Spleen (tissue), 11 donors: ENCODE results near the gene SMIM26. TPM values are rescaled to one million over a fixed set of nuclear protein-coding genes. Genes with fewer than 3 reads are reported as not detected.

ENCODE experiments used
- DNase-seq: peaks from one replicate; pipeline ENCODE4 v3.0.0-alpha.2; 2020
- H3K27ac ChIP-seq, 8 donors: fragments of 200-600 bp; sonication (generic) in 7 of 8; 1 replicate in 4 of 8; 2 replicates in 4 of 8; pipeline versions ENCODE4 v1.5.0 to v1.8.0; 2016 to 2021; ENCODE audit warnings: inconsistent platforms in 4 of 8, mild to moderate bottlenecking in 4 of 8, moderate library complexity in 1 of 8
- H3K27me3 ChIP-seq, 7 donors: fragments of 200-600 bp; sonication (generic) in 6 of 7; replicated peaks in 1 of 7; 1 replicate in 4 of 7; 2 replicates in 3 of 7; pipeline versions ENCODE4 v1.5.0 to v1.8.0; 2016 to 2021; ENCODE audit warnings: inconsistent platforms in 3 of 7, mild to moderate bottlenecking in 1 of 7
- H3K36me3 ChIP-seq, 6 donors: fragments of 200-600 bp; sonication (generic) in 5 of 6; 1 replicate in 4 of 6; 2 replicates in 2 of 6; pipeline versions ENCODE4 v1.5.0 to v1.8.0; 2016 to 2021; ENCODE audit warnings: inconsistent platforms in 2 of 6
- H3K4me1 ChIP-seq, 6 donors: fragments of 200-600 bp; sonication (generic) in 5 of 6; 1 replicate in 3 of 6; 2 replicates in 3 of 6; pipeline versions ENCODE4 v1.5.0 to v1.8.0; 2016 to 2021; ENCODE audit warnings: inconsistent platforms in 3 of 6
- H3K4me3 ChIP-seq, 8 donors: fragments of 200-600 bp; sonication (generic) in 7 of 8; 1 replicate in 4 of 8; 2 replicates in 4 of 8; pipeline versions ENCODE4 v1.5.0 to v1.8.0; 2016 to 2021; ENCODE audit warnings: inconsistent platforms in 4 of 8, mild to moderate bottlenecking in 4 of 8, moderate library complexity in 2 of 8
- H3K9me3 ChIP-seq, 8 donors: fragments of 200-600 bp; sonication (generic) in 7 of 8; 1 replicate in 4 of 8; 2 replicates in 4 of 8; pipeline versions ENCODE4 v1.5.0 to v1.8.0; 2016 to 2021; ENCODE audit warnings: inconsistent platforms in 4 of 8
- POLR2A ChIP-seq, 3 donors: fragments of 450-650 bp; IDR thresholded peaks; one replicate each; pipeline ENCODE4 v1.5.1; 2017; ENCODE audit warnings: antibody characterized with exemption in 3 of 3, mild to moderate bottlenecking in 1 of 3
- POLR2AphosphoS5 ChIP-seq, 3 donors: sonication (generic); formaldehyde crosslinking; IDR thresholded peaks; one replicate each; pipeline ENCODE4 v1.5.1; 2017; ENCODE audit warnings: antibody characterized with exemption in 3 of 3
- WGBS, 5 donors: extraction: QIAGEN DNeasy Blood & Tissue Kit in 3 of 5; methylation state at CpG; one replicate each; pipeline versions ENCODE4 v1.1.5 to v1.1.7; 2013 to 2018; 5-methylcytosine and 5-hydroxymethylcytosine counted together
- intact Hi-C: fragments of 100-400 bp; cut with DNase I; formaldehyde crosslinking; loops from one replicate; pipeline ENCODE4 v1.15.0; 2023; ENCODE audit warnings: low total_unique reads
- polyA plus RNA-seq, 3 donors: library from polyadenylated mRNA; stranded (reverse); fragments of 200-250 nt; gene quantifications; one replicate each; pipeline ENCODE4 v1.2.1, GENCODE V29; 2013
- total RNA-seq, 7 donors: library from RNA; depleted of rRNA in 3 of 7; stranded (reverse); fragments of >200 nt in 3 of 7; fragmentation: NEBNext Ultra II Directional in 4 of 7; extraction: Animal tissue kit (Norgen Biotek cat#: 25700) in 4 of 7; gene quantifications; one replicate each; pipeline versions ENCODE4 v1.1.0 to v1.2.1, GENCODE V29; 2016 to 2021
- TF ChIP-seq, protein P1 (sequence below), 11 experiments: fragments of 200-600 bp in 7 of 11; fragments of 450-650 bp in 4 of 11; sonication (generic) in 4 of 11; IDR thresholded peaks in 8 of 11; conservative IDR thresholded peaks in 3 of 11; 1 replicate in 7 of 11; 2 replicates in 4 of 11; pipeline versions ENCODE4 v1.4.0 to v1.8.0; 2016 to 2021; ENCODE audit warnings: antibody characterized with exemption in 11 of 11, inconsistent platforms in 4 of 11, mild to moderate bottlenecking in 1 of 11
- donor health status: healthy with polysubstance abuse.
- donor health status: DM: no; HTN: no; CAD: no; lungs with moderate emphysema.
- donor health status: DM: no; HTN: no; CAD: no.
- donor health status: Bipolar disorder and iron deficiency.
- donor health status: healthy.
- donor health status: DM: no; HTN: no; CAD: no.
- donor health status: DM: yes; HTN: yes; CAD: no.

SMIM26 gene
- total and polyA plus RNA-seq, 10 donors = 36.5 to 127 (median 97.1) TPM

DNA sequence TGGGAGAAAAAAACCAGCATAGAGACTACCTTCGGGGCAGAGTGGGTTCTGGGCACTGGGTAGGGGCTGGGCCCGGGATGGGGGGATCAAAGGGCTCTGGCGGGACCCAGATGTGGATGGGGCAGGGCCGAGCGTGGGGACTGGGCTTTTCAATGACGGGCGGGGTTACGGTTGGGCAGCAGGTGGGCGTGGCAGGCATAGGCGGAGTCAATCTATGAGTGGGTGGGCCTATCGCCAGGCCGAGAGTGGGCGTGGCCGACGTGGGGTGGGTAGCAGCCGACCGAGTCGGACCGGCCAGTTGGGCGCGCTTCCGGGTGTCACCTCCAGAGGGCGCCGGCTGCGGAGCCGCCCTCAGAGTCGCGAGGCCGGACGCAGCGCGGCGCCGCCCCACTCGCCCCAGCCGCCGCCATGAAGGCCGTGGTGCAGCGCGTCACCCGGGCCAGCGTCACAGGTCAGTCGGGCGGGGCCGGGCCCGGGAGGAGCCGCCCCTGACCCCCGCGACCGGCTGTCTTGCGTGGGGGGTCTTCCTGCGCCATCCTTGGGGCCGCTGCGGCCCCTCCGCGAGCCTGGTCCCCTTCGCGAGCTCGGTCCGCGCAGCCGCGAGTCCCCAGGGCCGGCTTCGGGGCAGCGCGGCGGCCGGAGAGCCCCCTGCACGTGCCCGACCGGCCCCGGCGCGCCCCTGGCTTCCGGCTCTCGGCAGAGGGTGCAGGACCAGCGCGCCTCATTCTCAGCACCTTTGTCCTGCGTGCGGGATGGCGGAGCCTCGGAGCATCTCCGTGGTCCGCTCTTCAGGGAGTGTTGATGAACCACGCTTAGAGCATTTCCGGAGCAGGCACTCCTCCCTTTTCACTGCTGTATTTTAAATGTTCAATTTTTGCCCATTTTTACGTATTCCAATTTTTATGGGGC is 20.7 kb downstream of the SMIM26 start, which contains the start of gene DTD1:
Gene DTD1 (plus strand): TSS at position 390 of the 909 bp plus-strand sequence. CDS start 19 bp downstream, at position 409.
- TF ChIP-seq POLR2A (IDR thresholded peaks at IDR 0.05) (no peak), POLR2AphosphoS5 (IDR thresholded peaks at IDR 0.05) (peak; percentile 47 to 79 (median 71))
- TF ChIP-seq, protein P1, sequence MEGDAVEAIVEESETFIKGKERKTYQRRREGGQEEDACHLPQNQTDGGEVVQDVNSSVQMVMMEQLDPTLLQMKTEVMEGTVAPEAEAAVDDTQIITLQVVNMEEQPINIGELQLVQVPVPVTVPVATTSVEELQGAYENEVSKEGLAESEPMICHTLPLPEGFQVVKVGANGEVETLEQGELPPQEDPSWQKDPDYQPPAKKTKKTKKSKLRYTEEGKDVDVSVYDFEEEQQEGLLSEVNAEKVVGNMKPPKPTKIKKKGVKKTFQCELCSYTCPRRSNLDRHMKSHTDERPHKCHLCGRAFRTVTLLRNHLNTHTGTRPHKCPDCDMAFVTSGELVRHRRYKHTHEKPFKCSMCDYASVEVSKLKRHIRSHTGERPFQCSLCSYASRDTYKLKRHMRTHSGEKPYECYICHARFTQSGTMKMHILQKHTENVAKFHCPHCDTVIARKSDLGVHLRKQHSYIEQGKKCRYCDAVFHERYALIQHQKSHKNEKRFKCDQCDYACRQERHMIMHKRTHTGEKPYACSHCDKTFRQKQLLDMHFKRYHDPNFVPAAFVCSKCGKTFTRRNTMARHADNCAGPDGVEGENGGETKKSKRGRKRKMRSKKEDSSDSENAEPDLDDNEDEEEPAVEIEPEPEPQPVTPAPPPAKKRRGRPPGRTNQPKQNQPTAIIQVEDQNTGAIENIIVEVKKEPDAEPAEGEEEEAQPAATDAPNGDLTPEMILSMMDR (IDR thresholded peaks at IDR 0.05 in 8 of 11, conservative IDR thresholded peaks at IDR 0.05 in 3 of 11) = peak in 10 of 11 experiments; percentile 23 to 87 (median 74)
- Histone ChIP-seq H3K27me3 (no peaks in the 10 kb centered on the region), H3K9me3 (no peaks in the 10 kb centered on the region), H3K4me3 (peak within 1 kb of the TSS; percentile 63 to 96 (median 92)), H3K36me3 (no peaks in the 10 kb centered on the region), H3K27ac (peak within 1 kb of the TSS; percentile 85 to 93 (median 89)), H3K4me1 (peaks cover 4 to 38% (median 22%) of the 10 kb centered on the region in 6 donors)
- 0 to 1% (median 0%) methylated on average over 38 to 88 of the region's 88 CpGs for WGBS, 5 donors
- DNase-seq = peak; percentile 97
- intact Hi-C loops = no loop called here

DNA sequence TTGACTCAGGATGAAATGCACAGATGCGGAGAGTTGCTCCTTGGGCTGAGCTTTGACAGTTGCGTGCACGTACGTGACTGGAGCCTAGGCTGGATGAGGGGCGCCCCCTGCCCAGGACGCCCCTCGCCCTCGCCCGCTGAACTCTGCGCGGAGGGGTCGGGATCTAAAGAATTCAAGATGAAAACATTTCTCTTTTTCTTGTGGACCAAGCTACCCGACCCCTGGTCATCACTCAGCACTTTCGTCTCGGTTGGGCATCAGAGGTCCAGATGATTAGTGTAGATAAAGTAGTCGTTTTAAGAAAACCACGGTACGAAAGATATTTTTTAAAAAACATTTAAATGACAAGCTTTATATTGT is 21.3 kb downstream of the SMIM26 start:
- H3K27ac ChIP-seq = peak overlapping the region; percentile 85 to 93 (median 89)
- intact Hi-C loops = no loop called here
- peak; percentile 79 for DNase-seq

DNA sequence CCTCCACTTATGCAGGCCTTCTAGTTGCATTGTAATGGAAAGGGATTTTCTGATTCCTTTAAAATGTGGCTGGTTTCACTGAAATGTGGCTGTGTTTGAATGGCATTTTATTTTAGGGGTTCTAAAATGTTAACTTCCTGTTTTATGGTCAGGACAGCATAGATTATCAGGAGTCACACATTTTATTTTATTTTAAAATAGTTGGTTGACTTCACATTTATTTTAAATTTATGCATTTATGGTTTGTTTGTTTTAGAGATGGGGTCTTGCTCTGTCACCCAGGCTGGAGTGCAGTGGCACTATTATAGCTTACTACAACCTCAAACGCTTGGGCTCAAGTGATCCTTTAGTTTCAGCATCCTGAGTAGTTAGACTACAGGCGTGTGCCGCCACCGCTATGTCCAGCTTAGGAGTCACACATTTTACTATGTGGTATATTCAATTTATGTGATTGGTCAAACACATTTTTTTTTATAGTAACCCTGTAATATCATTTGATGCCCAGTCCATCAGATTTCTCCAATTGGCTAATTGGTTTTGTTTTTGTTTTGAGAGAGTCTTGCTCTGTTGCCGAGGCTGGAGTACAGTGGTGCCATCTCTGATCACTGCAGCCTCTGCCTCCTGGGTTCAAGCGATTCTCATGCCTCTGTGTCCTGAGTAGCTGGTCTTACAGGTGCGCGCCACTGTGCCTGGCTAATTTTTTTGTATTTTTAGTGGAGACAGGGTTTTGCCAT is 22.9 kb downstream of the SMIM26 start:
- intact Hi-C loops = no loop called here
- no peak for DNase-seq

More for the DNA sequence above, 21.3 kb downstream of the SMIM26 start:
- TF ChIP-seq POLR2AphosphoS5 (IDR thresholded peaks at IDR 0.05) (no peak), POLR2A (IDR thresholded peaks at IDR 0.05) (no peak)
- TF ChIP-seq, protein P1 (IDR thresholded peaks at IDR 0.05 in 8 of 11, conservative IDR thresholded peaks at IDR 0.05 in 3 of 11) = no peak
- WGBS, 5 donors = 5 to 9% (median 7%) methylated on average over 18 of the region's 18 CpGs
- Histone ChIP-seq H3K4me3 (peak overlapping the region; percentile 63 to 96 (median 92)), H3K9me3 (no peaks in the 10 kb centered on the region), H3K4me1 (peaks cover 4 to 38% (median 22%) of the 10 kb centered on the region in 6 donors), H3K36me3 (peaks cover 0 to 1% (median 0%) of the 10 kb centered on the region in 6 donors), H3K27me3 (no peaks in the 10 kb centered on the region)

More for the DNA sequence above, 22.9 kb downstream of the SMIM26 start:
- TF ChIP-seq POLR2AphosphoS5 (IDR thresholded peaks at IDR 0.05) (no peak), POLR2A (IDR thresholded peaks at IDR 0.05) (no peak)
- TF ChIP-seq, protein P1 (IDR thresholded peaks at IDR 0.05 in 8 of 11, conservative IDR thresholded peaks at IDR 0.05 in 3 of 11) = no peak
- Histone ChIP-seq H3K4me1 (peaks cover 4 to 38% (median 22%) of the 10 kb centered on the region in 6 donors), H3K9me3 (no peaks in the 10 kb centered on the region), H3K27ac (peak overlapping the region in 3 of 8 donors; percentile 7 to 93 (median 23)), H3K4me3 (no peak overlapping the region), H3K27me3 (no peaks in the 10 kb centered on the region), H3K36me3 (peaks cover 0 to 17% (median 2%) of the 10 kb centered on the region in 6 donors)
- WGBS, 5 donors = 73 to 89% (median 86%) methylated on average over 8 of the region's 8 CpGs
